ENCODE results near the gene SLC6A20.

The SLC6A20 gene

GRCh38 chr3:45795882-45796765, at the start of gene SLC6A20:
TSS of gene SLC6A20 (minus strand) at chr3:45796536. CDS start at chr3:45796419, 117 bp downstream.
- no peak for DNase-seq (ENCODE audit: low spot score)

GRCh38 chr3:45844616-45845015, 48.3 kb upstream of the SLC6A20 start:
- no peak for DNase-seq (ENCODE audit: low spot score)

- DNase-seq (ENCODE audit: low spot score) = no peak
Observed at GRCh38 chr3:45842851-45843625, 46.7 kb upstream of the SLC6A20 start.

GRCh38 chr3:45841757-45842491, 45.6 kb upstream of the SLC6A20 start, which contains the start of gene LZTFL1:
TSS of gene LZTFL1 (minus strand) at chr3:45842119. CDS start at chr3:45841991, 128 bp downstream.
- peak; percentile 93 for DNase-seq (ENCODE audit: low spot score)

- DNase-seq (ENCODE audit: low spot score) = peak; percentile 34
Observed at GRCh38 chr3:45841420-45841756, 45.1 kb upstream of the SLC6A20 start.

- no peak for DNase-seq (ENCODE audit: low spot score)
Observed at GRCh38 chr3:45838466-45838865, 42.1 kb upstream of the SLC6A20 start.

- no peak for DNase-seq (ENCODE audit: low spot score)
Observed at GRCh38 chr3:45832699-45833098, 36.4 kb upstream of the SLC6A20 start.

- DNase-seq (ENCODE audit: low spot score) = no peak
Observed at GRCh38 chr3:45830121-45830520, 33.8 kb upstream of the SLC6A20 start.

- DNase-seq (ENCODE audit: low spot score) = no peak
Observed at GRCh38 chr3:45826908-45827307, 30.6 kb upstream of the SLC6A20 start.

GRCh38 chr3:45826321-45826720, 30.0 kb upstream of the SLC6A20 start:
- peak; percentile 3 for DNase-seq (ENCODE audit: low spot score)

- DNase-seq (ENCODE audit: low spot score) = no peak
Observed at GRCh38 chr3:45821127-45821526, 24.8 kb upstream of the SLC6A20 start.

- DNase-seq (ENCODE audit: low spot score) = no peak
Observed at GRCh38 chr3:45819543-45819942, 23.2 kb upstream of the SLC6A20 start.

- no peak for DNase-seq (ENCODE audit: low spot score)
Observed at GRCh38 chr3:45817831-45818522, 21.6 kb upstream of the SLC6A20 start.

- no peak for DNase-seq (ENCODE audit: low spot score)
Observed at GRCh38 chr3:45816544-45816943, 20.2 kb upstream of the SLC6A20 start.

- DNase-seq (ENCODE audit: low spot score) = no peak
Observed at GRCh38 chr3:45814322-45814721, 18.0 kb upstream of the SLC6A20 start.

GRCh38 chr3:45807681-45808540, 11.6 kb upstream of the SLC6A20 start:
- no peak for DNase-seq (ENCODE audit: low spot score)

GRCh38 chr3:45807133-45807532, 10.8 kb upstream of the SLC6A20 start:
- DNase-seq (ENCODE audit: low spot score) = no peak

- DNase-seq (ENCODE audit: low spot score) = no peak
Observed at GRCh38 chr3:45806072-45806471, 9.7 kb upstream of the SLC6A20 start.

- DNase-seq (ENCODE audit: low spot score) = no peak
Observed at GRCh38 chr3:45803252-45803935, 7.1 kb upstream of the SLC6A20 start.

- DNase-seq (ENCODE audit: low spot score) = no peak
Observed at GRCh38 chr3:45802146-45802545, 5.8 kb upstream of the SLC6A20 start.

Data from CD4-positive, alpha-beta T cell treated with Interleukin-2 at 100 ng/mL for 4 hours (primary cell).